H1 (cell line): ENCODE data around the gene ATMIN. TPM values are rescaled to one million over a fixed set of nuclear protein-coding genes. Genes with fewer than 3 reads are reported as not detected.

ENCODE experiments used
- NRF1 ChIP-seq: IDR thresholded peaks from 2 replicates; pipeline ENCODE4 v1.6.1; 2011; ENCODE audit warnings: mild to moderate bottlenecking, low read depth, low read length, improper control_type of control experiment
- polyA plus RNA-seq, 7 experiments: library from polyadenylated mRNA; depleted of rRNA in 3 of 7; stranded (reverse) in 5 of 7; unstranded in 2 of 7; fragments of >200 nt in 5 of 7; fragments of 200-250 nt in 2 of 7; gene quantifications; 1 replicate in 5 of 7; 2 replicates in 1 of 7; 4 replicates in 1 of 7; pipeline versions ENCODE4 v1.2.1 to v1.2.3, GENCODE V29; 2011 to 2013; ENCODE audit warnings: missing spikeins in 2 of 7, mixed read lengths in 2 of 7
- total RNA-seq: library from RNA; stranded (reverse); fragmentation: NEBNext Ultra II Directional; extraction: Animal tissue kit (Norgen Biotek cat#: 25700); gene quantifications from 2 replicates; pipeline ENCODE4 v1.2.1, GENCODE V29; 2021
- TF ChIP-seq, protein P1 (sequence below): fragments of 300-600 bp; sonication (generic); IDR thresholded peaks from 2 replicates; pipeline ENCODE4 v1.7.1; 2012; ENCODE audit warnings: low read length, moderate library complexity, mild to moderate bottlenecking, inconsistent platforms; ENCODE audit not compliant: insufficient replicate concordance

Gene ATMIN
- total and polyA plus RNA-seq, 2 of the 8 experiments (the other 6 are each of a cell fraction or from before 2014, with no cell fraction given): 34.8 to 59.8 TPM

DNA sequence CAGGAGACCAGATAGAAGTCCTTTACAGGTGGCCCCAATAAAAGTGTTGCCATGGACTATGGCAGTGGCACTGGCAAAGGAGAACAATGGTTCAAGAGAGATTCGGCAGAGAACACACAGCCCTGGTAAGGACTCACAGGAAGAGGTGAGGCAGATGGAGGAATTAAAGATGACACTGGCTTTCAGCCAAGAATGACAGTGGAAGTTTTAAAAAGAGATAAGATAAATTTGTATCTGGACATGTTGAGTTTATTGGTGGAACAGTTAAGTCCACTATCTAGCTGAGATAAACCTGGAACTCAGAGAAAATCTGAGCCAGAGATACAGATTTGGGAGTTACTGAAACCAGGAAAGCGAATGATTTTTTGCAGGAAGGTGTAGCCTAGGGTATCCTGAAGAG is 49.1 kb upstream of the ATMIN start (continued):
- TF ChIP-seq, protein P1, sequence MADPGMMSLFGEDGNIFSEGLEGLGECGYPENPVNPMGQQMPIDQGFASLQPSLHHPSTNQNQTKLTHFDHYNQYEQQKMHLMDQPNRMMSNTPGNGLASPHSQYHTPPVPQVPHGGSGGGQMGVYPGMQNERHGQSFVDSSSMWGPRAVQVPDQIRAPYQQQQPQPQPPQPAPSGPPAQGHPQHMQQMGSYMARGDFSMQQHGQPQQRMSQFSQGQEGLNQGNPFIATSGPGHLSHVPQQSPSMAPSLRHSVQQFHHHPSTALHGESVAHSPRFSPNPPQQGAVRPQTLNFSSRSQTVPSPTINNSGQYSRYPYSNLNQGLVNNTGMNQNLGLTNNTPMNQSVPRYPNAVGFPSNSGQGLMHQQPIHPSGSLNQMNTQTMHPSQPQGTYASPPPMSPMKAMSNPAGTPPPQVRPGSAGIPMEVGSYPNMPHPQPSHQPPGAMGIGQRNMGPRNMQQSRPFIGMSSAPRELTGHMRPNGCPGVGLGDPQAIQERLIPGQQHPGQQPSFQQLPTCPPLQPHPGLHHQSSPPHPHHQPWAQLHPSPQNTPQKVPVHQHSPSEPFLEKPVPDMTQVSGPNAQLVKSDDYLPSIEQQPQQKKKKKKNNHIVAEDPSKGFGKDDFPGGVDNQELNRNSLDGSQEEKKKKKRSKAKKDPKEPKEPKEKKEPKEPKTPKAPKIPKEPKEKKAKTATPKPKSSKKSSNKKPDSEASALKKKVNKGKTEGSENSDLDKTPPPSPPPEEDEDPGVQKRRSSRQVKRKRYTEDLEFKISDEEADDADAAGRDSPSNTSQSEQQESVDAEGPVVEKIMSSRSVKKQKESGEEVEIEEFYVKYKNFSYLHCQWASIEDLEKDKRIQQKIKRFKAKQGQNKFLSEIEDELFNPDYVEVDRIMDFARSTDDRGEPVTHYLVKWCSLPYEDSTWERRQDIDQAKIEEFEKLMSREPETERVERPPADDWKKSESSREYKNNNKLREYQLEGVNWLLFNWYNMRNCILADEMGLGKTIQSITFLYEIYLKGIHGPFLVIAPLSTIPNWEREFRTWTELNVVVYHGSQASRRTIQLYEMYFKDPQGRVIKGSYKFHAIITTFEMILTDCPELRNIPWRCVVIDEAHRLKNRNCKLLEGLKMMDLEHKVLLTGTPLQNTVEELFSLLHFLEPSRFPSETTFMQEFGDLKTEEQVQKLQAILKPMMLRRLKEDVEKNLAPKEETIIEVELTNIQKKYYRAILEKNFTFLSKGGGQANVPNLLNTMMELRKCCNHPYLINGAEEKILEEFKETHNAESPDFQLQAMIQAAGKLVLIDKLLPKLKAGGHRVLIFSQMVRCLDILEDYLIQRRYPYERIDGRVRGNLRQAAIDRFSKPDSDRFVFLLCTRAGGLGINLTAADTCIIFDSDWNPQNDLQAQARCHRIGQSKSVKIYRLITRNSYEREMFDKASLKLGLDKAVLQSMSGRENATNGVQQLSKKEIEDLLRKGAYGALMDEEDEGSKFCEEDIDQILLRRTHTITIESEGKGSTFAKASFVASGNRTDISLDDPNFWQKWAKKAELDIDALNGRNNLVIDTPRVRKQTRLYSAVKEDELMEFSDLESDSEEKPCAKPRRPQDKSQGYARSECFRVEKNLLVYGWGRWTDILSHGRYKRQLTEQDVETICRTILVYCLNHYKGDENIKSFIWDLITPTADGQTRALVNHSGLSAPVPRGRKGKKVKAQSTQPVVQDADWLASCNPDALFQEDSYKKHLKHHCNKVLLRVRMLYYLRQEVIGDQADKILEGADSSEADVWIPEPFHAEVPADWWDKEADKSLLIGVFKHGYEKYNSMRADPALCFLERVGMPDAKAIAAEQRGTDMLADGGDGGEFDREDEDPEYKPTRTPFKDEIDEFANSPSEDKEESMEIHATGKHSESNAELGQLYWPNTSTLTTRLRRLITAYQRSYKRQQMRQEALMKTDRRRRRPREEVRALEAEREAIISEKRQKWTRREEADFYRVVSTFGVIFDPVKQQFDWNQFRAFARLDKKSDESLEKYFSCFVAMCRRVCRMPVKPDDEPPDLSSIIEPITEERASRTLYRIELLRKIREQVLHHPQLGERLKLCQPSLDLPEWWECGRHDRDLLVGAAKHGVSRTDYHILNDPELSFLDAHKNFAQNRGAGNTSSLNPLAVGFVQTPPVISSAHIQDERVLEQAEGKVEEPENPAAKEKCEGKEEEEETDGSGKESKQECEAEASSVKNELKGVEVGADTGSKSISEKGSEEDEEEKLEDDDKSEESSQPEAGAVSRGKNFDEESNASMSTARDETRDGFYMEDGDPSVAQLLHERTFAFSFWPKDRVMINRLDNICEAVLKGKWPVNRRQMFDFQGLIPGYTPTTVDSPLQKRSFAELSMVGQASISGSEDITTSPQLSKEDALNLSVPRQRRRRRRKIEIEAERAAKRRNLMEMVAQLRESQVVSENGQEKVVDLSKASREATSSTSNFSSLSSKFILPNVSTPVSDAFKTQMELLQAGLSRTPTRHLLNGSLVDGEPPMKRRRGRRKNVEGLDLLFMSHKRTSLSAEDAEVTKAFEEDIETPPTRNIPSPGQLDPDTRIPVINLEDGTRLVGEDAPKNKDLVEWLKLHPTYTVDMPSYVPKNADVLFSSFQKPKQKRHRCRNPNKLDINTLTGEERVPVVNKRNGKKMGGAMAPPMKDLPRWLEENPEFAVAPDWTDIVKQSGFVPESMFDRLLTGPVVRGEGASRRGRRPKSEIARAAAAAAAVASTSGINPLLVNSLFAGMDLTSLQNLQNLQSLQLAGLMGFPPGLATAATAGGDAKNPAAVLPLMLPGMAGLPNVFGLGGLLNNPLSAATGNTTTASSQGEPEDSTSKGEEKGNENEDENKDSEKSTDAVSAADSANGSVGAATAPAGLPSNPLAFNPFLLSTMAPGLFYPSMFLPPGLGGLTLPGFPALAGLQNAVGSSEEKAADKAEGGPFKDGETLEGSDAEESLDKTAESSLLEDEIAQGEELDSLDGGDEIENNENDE: no peak
- no peak for TF ChIP-seq NRF1
